ENCODE measurements around the gene CAPS. TPM values are rescaled to one million over a fixed set of nuclear protein-coding genes. Genes with fewer than 3 reads are reported as not detected.
A peak's percentile ranks its signal among the peaks of the same experiment; 100 is the strongest.
"Not testable (repeated sequence)": the region's sequence is repeated elsewhere in the genome, so short reads cannot be mapped to it uniquely, and the experiment has no call there.

Gene CAPS
- total RNA-seq, 1 experiment from 2014 or later: 5.3 TPM

DNA sequence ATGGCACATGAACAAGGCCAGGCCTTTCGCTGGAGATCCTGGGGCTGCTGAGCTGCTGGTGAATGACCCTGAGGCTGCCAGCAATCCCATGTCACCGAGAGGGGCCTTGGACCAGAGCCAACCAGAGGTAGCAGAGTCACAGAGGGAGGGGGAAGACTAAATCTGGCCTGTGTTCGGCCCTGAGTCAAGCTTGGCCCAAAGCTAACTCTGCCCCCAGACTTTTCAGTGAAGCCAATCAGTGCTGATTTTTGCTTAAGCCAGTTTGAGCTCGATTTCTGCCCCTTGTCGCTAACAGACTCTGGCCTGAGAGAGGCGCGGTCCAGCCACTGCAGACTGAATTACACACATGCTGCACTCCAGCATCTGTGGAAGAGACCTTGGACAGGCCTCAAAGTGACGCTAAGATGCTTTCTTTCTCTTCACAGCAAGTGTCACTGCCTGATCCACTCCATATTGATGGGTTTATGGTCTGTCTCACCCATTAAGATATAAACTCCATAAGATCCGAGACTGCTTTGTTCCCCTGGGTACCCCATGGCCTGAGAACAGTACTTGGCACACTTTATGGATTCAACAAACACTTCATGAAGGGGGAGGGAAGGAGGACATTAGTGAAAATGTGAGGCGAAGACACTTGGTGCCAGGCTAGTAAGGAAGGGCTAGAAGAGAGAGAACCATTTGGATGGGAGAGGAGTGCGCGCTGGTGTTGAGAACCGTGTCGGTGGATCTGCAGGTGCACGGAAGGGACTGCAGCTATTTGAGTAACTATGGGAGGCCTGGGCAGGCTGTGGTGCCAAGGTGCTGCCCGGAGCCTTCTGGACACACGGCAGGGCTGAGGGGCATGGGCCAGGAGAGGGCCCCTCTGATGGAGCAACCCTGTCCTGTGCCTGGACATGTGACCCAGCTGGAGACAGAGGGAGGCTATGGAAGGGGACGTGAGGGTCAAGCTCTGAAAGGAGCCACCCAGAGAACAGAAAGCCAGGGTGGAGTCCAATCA is 46.2 kb downstream of the CAPS start (continued):
- TF ChIP-seq ESRRA (CRISPR knock-in tag; IDR thresholded peaks at IDR 0.05; ENCODE audit: borderline replicate concordance): no peak
- TF ChIP-seq JAZF1 (CRISPR knock-in tag; IDR thresholded peaks at IDR 0.05): no peak
- TF ChIP-seq, protein P1, sequence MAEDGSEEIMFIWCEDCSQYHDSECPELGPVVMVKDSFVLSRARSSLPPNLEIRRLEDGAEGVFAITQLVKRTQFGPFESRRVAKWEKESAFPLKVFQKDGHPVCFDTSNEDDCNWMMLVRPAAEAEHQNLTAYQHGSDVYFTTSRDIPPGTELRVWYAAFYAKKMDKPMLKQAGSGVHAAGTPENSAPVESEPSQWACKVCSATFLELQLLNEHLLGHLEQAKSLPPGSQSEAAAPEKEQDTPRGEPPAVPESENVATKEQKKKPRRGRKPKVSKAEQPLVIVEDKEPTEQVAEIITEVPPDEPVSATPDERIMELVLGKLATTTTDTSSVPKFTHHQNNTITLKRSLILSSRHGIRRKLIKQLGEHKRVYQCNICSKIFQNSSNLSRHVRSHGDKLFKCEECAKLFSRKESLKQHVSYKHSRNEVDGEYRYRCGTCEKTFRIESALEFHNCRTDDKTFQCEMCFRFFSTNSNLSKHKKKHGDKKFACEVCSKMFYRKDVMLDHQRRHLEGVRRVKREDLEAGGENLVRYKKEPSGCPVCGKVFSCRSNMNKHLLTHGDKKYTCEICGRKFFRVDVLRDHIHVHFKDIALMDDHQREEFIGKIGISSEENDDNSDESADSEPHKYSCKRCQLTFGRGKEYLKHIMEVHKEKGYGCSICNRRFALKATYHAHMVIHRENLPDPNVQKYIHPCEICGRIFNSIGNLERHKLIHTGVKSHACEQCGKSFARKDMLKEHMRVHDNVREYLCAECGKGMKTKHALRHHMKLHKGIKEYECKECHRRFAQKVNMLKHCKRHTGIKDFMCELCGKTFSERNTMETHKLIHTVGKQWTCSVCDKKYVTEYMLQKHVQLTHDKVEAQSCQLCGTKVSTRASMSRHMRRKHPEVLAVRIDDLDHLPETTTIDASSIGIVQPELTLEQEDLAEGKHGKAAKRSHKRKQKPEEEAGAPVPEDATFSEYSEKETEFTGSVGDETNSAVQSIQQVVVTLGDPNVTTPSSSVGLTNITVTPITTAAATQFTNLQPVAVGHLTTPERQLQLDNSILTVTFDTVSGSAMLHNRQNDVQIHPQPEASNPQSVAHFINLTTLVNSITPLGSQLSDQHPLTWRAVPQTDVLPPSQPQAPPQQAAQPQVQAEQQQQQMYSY (CRISPR knock-in tag; IDR thresholded peaks at IDR 0.05): no peak
- TF ChIP-seq, protein P2, sequence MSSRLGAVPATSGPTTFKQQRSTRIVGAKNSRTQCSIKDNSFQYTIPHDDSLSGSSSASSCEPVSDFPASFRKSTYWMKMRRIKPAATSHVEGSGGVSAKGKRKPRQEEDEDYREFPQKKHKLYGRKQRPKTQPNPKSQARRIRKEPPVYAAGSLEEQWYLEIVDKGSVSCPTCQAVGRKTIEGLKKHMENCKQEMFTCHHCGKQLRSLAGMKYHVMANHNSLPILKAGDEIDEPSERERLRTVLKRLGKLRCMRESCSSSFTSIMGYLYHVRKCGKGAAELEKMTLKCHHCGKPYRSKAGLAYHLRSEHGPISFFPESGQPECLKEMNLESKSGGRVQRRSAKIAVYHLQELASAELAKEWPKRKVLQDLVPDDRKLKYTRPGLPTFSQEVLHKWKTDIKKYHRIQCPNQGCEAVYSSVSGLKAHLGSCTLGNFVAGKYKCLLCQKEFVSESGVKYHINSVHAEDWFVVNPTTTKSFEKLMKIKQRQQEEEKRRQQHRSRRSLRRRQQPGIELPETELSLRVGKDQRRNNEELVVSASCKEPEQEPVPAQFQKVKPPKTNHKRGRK (CRISPR knock-in tag; IDR thresholded peaks at IDR 0.05; ENCODE audit: borderline replicate concordance): no peak

DNA sequence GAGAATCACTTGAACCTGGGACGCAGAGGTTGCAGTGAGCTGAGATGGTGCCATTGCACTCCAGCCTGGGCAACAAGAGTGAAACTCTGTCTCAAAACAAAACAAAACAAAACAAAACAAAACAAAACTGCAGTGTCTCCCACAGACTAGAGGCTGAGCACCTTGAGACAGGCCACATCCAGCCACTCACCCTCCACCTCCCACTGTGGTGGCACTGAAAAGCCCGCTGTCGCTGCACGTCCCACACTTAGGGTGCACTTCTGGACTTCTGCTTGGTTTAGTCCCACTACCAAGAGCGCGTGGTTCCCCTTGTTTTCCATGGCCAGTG is 47.6 kb downstream of the CAPS start:
- H3K36me3 Mint-ChIP-seq; DNase-seq (ENCODE audit: low spot score); H3K9me3 Mint-ChIP-seq; ATAC-seq; H3K27me3 Mint-ChIP-seq (ENCODE audit: low read depth); H3K4me3 Mint-ChIP-seq; POLR2A ChIA-PET: not testable (repeated sequence)
- TF ChIP-seq, protein P3, sequence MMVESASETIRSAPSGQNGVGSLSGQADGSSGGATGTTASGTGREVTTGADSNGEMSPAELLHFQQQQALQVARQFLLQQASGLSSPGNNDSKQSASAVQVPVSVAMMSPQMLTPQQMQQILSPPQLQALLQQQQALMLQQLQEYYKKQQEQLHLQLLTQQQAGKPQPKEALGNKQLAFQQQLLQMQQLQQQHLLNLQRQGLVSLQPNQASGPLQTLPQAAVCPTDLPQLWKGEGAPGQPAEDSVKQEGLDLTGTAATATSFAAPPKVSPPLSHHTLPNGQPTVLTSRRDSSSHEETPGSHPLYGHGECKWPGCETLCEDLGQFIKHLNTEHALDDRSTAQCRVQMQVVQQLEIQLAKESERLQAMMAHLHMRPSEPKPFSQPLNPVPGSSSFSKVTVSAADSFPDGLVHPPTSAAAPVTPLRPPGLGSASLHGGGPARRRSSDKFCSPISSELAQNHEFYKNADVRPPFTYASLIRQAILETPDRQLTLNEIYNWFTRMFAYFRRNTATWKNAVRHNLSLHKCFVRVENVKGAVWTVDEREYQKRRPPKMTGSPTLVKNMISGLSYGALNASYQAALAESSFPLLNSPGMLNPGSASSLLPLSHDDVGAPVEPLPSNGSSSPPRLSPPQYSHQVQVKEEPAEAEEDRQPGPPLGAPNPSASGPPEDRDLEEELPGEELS (CRISPR knock-in tag; IDR thresholded peaks at IDR 0.05): 0 out of 2 replicates have a peak, but pooled peaks have one; percentile 42
- Mint-ChIP-seq H3K4me1 (peaks cover 72% of the 10 kb centered on the region), H3K27ac (peak overlapping the region; percentile 82)
- CTCF ChIA-PET: interaction anchor here (1.1 to 1.5 kb wide), 3 partner anchors 60 to 158 kb away, joined by 3 to 5 read pairs (median 3); no protein-coding TSS in a partner anchor

DNA sequence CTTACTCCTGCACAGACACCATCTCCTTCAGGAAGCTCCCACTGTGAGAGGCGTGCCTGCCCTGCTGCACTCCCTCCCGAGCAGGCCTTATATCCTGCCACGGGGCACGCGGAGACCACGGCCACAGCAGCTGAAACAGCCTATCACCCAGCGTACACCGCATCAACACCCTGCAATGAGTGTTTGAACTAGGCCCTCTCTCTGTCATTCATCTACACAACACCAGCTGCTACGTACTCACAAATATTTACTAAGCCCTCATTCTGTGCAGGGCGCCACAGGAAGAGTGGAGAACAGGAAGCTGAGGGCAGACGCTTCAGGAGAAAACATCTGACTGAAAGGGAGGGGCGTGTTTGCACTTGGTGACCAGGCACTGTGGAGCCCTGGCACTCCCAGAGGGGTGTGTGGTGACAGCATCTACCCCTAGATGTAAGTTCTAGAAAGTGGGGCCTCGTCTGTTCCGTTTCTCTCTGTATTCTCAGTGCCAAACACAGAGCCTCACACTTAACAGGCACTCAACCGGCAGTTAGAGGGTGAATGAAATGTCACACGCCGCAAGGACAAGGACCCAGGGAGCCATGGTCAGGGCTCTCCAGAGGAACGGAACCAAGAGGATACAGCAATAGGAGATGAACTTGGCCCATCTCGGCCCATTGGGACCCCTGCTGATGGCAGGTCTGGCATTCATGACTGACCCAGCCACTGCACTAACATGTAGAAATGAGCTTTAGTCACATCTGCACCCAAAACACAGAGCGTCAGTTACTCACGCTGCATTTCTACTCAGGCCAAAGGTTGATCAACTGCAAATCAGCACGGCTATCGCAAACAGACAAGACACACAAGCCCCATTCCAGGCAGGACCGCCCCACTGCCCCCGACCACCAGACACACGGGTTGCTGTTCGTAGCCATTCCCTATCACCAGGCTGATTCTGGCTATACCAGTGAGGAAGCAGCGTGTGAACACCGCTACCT is 48.2 kb downstream of the CAPS start:
- no peak for DNase-seq (ENCODE audit: low spot score)
- no peak for TF ChIP-seq ESRRA (CRISPR knock-in tag; IDR thresholded peaks at IDR 0.05; ENCODE audit: borderline replicate concordance)
- TF ChIP-seq, protein P4, sequence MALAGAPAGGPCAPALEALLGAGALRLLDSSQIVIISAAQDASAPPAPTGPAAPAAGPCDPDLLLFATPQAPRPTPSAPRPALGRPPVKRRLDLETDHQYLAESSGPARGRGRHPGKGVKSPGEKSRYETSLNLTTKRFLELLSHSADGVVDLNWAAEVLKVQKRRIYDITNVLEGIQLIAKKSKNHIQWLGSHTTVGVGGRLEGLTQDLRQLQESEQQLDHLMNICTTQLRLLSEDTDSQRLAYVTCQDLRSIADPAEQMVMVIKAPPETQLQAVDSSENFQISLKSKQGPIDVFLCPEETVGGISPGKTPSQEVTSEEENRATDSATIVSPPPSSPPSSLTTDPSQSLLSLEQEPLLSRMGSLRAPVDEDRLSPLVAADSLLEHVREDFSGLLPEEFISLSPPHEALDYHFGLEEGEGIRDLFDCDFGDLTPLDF (CRISPR knock-in tag; IDR thresholded peaks at IDR 0.05): no peak
- TF ChIP-seq, protein P5, sequence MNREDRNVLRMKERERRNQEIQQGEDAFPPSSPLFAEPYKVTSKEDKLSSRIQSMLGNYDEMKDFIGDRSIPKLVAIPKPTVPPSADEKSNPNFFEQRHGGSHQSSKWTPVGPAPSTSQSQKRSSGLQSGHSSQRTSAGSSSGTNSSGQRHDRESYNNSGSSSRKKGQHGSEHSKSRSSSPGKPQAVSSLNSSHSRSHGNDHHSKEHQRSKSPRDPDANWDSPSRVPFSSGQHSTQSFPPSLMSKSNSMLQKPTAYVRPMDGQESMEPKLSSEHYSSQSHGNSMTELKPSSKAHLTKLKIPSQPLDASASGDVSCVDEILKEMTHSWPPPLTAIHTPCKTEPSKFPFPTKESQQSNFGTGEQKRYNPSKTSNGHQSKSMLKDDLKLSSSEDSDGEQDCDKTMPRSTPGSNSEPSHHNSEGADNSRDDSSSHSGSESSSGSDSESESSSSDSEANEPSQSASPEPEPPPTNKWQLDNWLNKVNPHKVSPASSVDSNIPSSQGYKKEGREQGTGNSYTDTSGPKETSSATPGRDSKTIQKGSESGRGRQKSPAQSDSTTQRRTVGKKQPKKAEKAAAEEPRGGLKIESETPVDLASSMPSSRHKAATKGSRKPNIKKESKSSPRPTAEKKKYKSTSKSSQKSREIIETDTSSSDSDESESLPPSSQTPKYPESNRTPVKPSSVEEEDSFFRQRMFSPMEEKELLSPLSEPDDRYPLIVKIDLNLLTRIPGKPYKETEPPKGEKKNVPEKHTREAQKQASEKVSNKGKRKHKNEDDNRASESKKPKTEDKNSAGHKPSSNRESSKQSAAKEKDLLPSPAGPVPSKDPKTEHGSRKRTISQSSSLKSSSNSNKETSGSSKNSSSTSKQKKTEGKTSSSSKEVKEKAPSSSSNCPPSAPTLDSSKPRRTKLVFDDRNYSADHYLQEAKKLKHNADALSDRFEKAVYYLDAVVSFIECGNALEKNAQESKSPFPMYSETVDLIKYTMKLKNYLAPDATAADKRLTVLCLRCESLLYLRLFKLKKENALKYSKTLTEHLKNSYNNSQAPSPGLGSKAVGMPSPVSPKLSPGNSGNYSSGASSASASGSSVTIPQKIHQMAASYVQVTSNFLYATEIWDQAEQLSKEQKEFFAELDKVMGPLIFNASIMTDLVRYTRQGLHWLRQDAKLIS (CRISPR knock-in tag; IDR thresholded peaks at IDR 0.05; ENCODE audit: borderline replicate concordance): no peak
- peak; percentile 65; the same call in 1 of the 2 replicates for TF ChIP-seq GABPB1 (CRISPR knock-in tag; IDR thresholded peaks at IDR 0.05)
- no peak for TF ChIP-seq EMX1 (CRISPR knock-in tag; IDR thresholded peaks at IDR 0.05)
- Mint-ChIP-seq H3K4me3 (0 out of 2 replicates have a peak overlapping the region, but pooled peaks have one; percentile 12), H3K36me3 (no peaks in the 10 kb centered on the region), H3K27me3 (ENCODE audit: low read depth) (no peaks in the 10 kb centered on the region), H3K9me3 (no peaks in the 10 kb centered on the region), H3K27ac (peak overlapping the region; percentile 82), H3K4me1 (peaks cover 70% of the 10 kb centered on the region)
- ChIA-PET POLR2A (no interaction called here), CTCF (interaction anchor here (1.1 to 1.5 kb wide), 3 partner anchors 60 to 158 kb away, joined by 3 to 5 read pairs (median 3); no protein-coding TSS in a partner anchor)
- ATAC-seq: peak; percentile 46

DNA sequence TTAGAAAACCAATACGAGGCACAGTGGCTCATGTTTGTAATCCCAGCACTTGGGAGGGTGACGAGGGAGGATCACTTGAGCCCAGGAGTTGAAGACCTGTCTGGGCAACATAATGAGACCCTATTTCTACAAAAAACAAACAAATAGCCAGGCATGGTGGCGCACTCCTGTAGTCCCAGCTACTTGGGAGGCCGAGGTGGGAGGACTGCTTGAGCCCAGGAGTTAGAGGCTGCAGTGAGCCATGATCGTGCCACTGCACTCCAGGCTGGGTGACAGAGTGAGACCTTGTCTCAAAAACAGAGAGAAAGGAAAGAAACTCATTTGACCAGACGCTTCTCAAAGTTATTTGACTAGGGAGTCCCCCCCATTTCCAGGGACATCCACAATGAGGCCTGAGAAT is 49.2 kb downstream of the CAPS start:
- POLR2A ChIA-PET; H3K36me3 Mint-ChIP-seq; ATAC-seq; H3K27me3 Mint-ChIP-seq (ENCODE audit: low read depth); DNase-seq (ENCODE audit: low spot score); H3K9me3 Mint-ChIP-seq; H3K4me3 Mint-ChIP-seq; CTCF ChIA-PET: not testable (repeated sequence)
- peak overlapping the region; percentile 82; the same call in 1 of the 2 replicates for H3K27ac Mint-ChIP-seq
- peaks cover 71% of the 10 kb centered on the region for H3K4me1 Mint-ChIP-seq
